GDM1 (cell line): ENCODE data around the gene MOCS2.
"Not testable (repeated sequence)": the region's sequence is repeated elsewhere in the genome, so short reads cannot be mapped to it uniquely, and the experiment has no call there.

Source experiments
- DNase-seq: peaks from one replicate; lab custom pipeline; 2025; lab: John Stamatoyannopoulos, UW

MOCS2 gene

GRCh38 chr5:53109443-53110127 is at the start of gene MOCS2:
Gene MOCS2 (minus strand): TSS chr5:53109757. CDS start chr5:53107174, 2,583 bp downstream.
- peak; percentile 84 for DNase-seq

- no peak for DNase-seq
Measured at GRCh38 chr5:53151713-53152458, 42.3 kb upstream of the MOCS2 start.

- DNase-seq: no peak
Measured at GRCh38 chr5:53133020-53133419, 23.5 kb upstream of the MOCS2 start.

GRCh38 chr5:53130266-53130665 is 20.7 kb upstream of the MOCS2 start:
- no peak for DNase-seq

- DNase-seq: no peak
Measured at GRCh38 chr5:53128481-53128880, 18.9 kb upstream of the MOCS2 start.

GRCh38 chr5:53127107-53127506 is 17.6 kb upstream of the MOCS2 start:
- DNase-seq: no peak

- no peak for DNase-seq
Measured at GRCh38 chr5:53126521-53126920, 17.0 kb upstream of the MOCS2 start.

- DNase-seq: no peak
Measured at GRCh38 chr5:53123702-53124101, 14.1 kb upstream of the MOCS2 start.

GRCh38 chr5:53120165-53120564 is 10.6 kb upstream of the MOCS2 start:
- no peak for DNase-seq

GRCh38 chr5:53118879-53119278 is 9.3 kb upstream of the MOCS2 start:
- DNase-seq: no peak

GRCh38 chr5:53116597-53116996 is 7.0 kb upstream of the MOCS2 start:
- no peak for DNase-seq

GRCh38 chr5:53114988-53115387 is 5.4 kb upstream of the MOCS2 start:
- no peak for DNase-seq

GRCh38 chr5:53113947-53114346 is 4.4 kb upstream of the MOCS2 start:
- no peak for DNase-seq

- no peak for DNase-seq
Measured at GRCh38 chr5:53112909-53113308, 3.4 kb upstream of the MOCS2 start.

GRCh38 chr5:53112307-53112706 is 2.8 kb upstream of the MOCS2 start:
- not testable (repeated sequence) for DNase-seq

- no peak for DNase-seq
Measured at GRCh38 chr5:53111139-53111538, 1.6 kb upstream of the MOCS2 start.

- DNase-seq: no peak
Measured at GRCh38 chr5:53110156-53110555, 599 bp upstream of the MOCS2 start.

- no peak for DNase-seq
Measured at GRCh38 chr5:53109056-53109442, 508 bp downstream of the MOCS2 start.

- DNase-seq: no peak
Measured at GRCh38 chr5:53105611-53106300, 3.8 kb downstream of the MOCS2 start.

GRCh38 chr5:53100606-53101005 is 9.0 kb downstream of the MOCS2 start:
- no peak for DNase-seq

GRCh38 chr5:53099546-53099945 is 10.0 kb downstream of the MOCS2 start:
- DNase-seq: no peak

GRCh38 chr5:53095931-53096525 is 13.5 kb downstream of the MOCS2 start:
- peak; percentile 16 for DNase-seq

- DNase-seq: no peak
Measured at GRCh38 chr5:53095217-53095616, 14.3 kb downstream of the MOCS2 start.
